COLO668 (cell line): Measurements from ENCODE around the gene ACOT7.

Experiments used
- DNase-seq: peaks from one replicate; lab custom pipeline; 2025; ENCODE audit not compliant: unreplicated experiment; lab: John Stamatoyannopoulos, UW

Gene ACOT7

GRCh38 chr1:6294080-6294889 is 99.3 kb downstream of the ACOT7 start:
- no peak for DNase-seq

GRCh38 chr1:6292102-6292501 is 101.5 kb downstream of the ACOT7 start:
- DNase-seq: no peak

GRCh38 chr1:6288665-6289064 is 104.9 kb downstream of the ACOT7 start:
- no peak for DNase-seq

- DNase-seq: no peak
Measured at GRCh38 chr1:6288026-6288425, 105.5 kb downstream of the ACOT7 start.

GRCh38 chr1:6287431-6287886 is 106.1 kb downstream of the ACOT7 start:
- no peak for DNase-seq

- DNase-seq: peak; percentile 68
Measured at GRCh38 chr1:6287029-6287428, 106.5 kb downstream of the ACOT7 start.

GRCh38 chr1:6286266-6286665 is 107.3 kb downstream of the ACOT7 start:
- DNase-seq: no peak

GRCh38 chr1:6285336-6285735 is 108.2 kb downstream of the ACOT7 start:
- peak; percentile 56 for DNase-seq

- no peak for DNase-seq
Measured at GRCh38 chr1:6282577-6283270, 110.8 kb downstream of the ACOT7 start.

- no peak for DNase-seq
Measured at GRCh38 chr1:6281511-6282402, 111.8 kb downstream of the ACOT7 start.

- peak; percentile 55 for DNase-seq
Measured at GRCh38 chr1:6280761-6281451, 112.7 kb downstream of the ACOT7 start.

GRCh38 chr1:6279613-6280383 is 113.8 kb downstream of the ACOT7 start:
- DNase-seq: no peak

- DNase-seq: no peak
Measured at GRCh38 chr1:6279066-6279465, 114.5 kb downstream of the ACOT7 start.

- DNase-seq: no peak
Measured at GRCh38 chr1:6278263-6278662, 115.3 kb downstream of the ACOT7 start.

GRCh38 chr1:6276811-6277555 is 116.6 kb downstream of the ACOT7 start:
- no peak for DNase-seq

- peak; percentile 94 for DNase-seq
Measured at GRCh38 chr1:6275826-6276782, 117.5 kb downstream of the ACOT7 start.

GRCh38 chr1:6274622-6275139 is 118.9 kb downstream of the ACOT7 start:
- no peak for DNase-seq

- no peak for DNase-seq
Measured at GRCh38 chr1:6274102-6274501, 119.5 kb downstream of the ACOT7 start.
